Stromal cell of bone marrow (primary cell): ENCODE measurements around the gene CCDC88A.
"Not testable (repeated sequence)": the region's sequence is repeated elsewhere in the genome, so short reads cannot be mapped to it uniquely, and the experiment has no call there.

Experiments
- DNase-seq: peaks from one replicate; pipeline ENCODE4 v3.0.0-alpha.2; 2012; ENCODE audit warnings: low read depth

The CCDC88A gene

GRCh38 chr2:55419679-55420438 lies at the start of gene CCDC88A:
TSS of gene CCDC88A (minus strand) at chr2:55419856. CDS start at chr2:55419079, 777 bp downstream.
- DNase-seq, result peak; percentile 95

DNA sequence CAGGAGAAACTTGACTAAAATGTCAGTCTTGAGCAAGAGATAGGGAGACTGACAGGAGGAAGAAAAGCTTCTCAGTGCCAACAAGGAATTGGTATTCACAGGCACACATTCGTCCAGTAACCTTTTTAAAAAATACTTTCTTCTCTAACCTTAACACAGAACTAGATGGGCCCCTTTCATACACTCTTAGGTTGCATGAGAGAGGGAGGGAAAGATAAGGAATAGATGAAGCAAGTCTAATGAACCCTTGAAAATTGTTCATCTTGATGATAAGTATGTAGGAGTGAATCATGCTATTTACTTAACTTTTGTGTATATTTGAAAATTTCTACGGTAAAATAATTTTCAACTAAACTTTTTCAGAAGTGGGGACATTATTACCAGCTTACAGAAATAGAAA lies 42.0 kb upstream of the CCDC88A start:
- DNase-seq, result no peak

DNA sequence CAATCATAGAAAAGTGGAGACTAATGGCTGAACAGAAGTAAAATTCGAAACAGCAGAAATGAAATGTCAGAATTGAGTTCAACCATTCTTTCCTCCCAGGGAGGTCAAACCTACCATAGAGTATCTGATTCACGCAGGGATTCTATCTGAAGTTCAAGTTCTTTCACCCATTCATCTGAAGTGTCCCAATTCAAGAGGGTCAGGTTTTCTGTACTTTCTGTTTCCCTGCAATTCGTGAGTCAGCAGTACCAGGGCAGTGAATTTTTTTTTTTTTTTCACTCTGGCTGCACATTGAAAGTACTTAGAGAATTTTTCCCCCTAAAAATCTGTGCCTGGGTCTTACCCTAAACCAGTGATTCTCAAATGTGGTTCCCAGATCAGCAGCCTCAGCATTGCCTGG lies 40.9 kb upstream of the CCDC88A start:
- DNase-seq, result peak; percentile 12

GRCh38 chr2:55459714-55460274 lies 40.1 kb upstream of the CCDC88A start:
- DNase-seq, result no peak

DNA sequence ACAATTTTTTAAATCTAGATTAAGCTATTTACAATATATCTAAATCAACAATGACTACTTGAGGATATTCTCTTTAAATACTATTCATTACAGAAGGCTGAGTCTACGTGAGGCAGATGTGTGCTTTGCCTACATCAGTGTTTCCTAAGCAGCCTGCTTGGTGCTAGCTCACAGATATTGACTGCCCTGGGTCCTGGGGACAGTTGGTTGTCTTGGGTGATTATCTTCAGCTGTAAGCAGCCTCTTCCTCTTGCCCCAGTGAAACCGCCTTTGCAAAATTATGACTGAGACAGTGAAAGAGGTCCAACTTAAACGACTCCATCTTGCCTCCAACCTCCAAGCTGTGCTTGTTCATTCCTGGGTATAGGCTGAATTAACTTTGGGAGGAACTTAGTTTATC lies 39.6 kb upstream of the CCDC88A start:
- DNase-seq, result no peak

DNA sequence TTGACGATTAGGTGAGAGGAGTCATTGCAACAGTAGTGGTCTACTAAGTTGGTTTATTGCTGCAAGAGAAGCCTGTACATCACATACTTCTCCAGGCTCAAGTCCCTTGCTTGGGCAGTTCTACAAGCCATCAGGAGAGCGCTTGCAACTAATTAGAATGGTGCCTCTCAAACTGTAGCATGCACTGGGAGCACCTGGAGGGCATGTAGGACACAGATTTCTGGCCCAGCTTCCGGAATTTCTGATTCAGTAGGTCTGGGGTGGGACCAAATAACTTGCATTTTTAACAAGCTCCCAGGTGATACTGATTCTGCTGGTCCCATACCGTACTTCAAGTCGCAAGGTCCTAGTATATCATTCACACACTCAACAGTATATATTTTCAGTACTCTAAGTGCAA lies 34.5 kb upstream of the CCDC88A start:
- DNase-seq, result no peak

DNA sequence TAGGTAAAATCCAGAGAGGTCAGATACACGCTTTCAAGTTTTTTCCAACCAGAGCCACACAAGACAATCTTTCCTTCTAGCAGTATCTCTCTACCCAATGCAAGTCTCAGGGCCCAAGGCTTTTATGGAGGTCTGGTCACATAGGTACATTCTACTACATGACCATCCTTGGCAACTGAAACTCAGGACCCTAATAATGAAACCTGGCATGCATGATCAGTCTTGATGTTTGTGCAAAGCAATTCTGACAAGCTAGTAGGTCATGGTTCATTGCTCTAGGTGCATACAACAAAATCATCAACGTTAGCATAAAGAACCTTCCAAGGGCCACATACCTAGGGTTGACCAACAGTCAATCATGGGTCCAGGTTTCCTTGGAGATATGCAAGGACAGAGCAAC lies 33.2 kb upstream of the CCDC88A start:
- no peak for DNase-seq

- DNase-seq, result no peak
Measured at GRCh38 chr2:55451699-55452098, 32.0 kb upstream of the CCDC88A start.

GRCh38 chr2:55450014-55450413 lies 30.4 kb upstream of the CCDC88A start:
- not testable (repeated sequence) for DNase-seq

- DNase-seq, result not testable (repeated sequence)
Measured at GRCh38 chr2:55442045-55442760, 22.5 kb upstream of the CCDC88A start.

DNA sequence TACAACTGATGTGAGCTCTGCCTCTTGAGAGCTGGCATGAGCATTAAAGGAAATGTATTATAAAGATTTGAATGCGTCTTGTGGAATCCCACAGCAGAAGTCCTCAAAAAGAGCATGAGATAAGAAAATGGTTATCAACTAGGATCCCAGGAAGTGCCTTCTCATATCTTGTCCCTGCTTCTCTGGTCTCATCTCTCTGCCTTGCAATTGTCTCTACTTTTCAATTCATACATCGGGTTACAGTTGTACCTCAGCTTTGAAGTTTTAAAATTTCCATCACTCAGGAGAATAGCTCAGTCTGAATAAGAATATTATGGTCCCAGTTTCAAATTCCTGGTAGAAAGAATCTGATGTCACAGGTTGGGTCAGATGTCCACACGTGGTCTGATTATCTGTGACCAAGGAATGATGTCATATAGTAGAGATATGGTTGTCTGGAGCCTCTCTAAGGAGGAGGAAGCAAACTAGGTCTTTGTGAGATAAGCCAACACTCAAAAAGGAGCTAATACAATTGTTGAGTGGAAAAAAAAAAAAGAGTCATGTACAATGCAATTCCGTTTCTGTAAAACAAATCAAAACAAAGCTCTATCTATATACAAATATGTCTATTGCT lies 21.7 kb upstream of the CCDC88A start:
- DNase-seq, result no peak

- no peak for DNase-seq
Measured at GRCh38 chr2:55439101-55439397, 19.4 kb upstream of the CCDC88A start.

DNA sequence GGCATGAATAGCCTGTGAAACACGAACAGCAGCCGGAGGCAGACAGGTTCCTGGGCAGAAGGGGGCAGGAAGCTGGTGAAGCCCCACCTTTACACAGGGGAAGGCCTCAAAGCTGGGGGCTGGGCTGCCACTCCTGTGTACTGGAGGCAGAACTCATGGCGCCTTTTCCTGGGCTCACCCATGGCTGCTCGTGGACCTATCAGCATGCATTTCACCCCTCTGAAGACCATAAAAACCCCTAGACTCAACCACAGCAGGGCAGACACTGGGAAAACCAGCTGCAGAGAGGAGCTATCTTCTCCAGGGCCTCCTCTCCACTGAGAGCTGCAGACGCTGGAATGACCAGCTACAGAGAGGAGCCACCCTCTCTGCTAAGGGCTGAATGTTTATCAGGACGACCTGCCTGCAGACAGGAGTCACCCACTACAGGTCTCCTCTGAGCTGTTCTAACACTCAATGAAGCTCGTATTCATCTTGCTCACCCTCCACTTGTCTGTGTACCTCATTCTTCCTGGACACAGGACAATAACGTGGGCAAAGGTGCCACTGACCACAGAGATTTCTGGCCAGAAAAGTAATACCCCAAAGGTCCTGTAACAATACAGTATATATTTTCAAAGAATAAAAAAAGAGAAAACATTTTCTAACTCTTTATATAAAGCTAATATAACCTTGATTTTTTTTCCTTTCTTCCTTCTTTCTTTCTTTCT lies 18.9 kb upstream of the CCDC88A start:
- DNase-seq, result no peak

GRCh38 chr2:55437515-55438390 lies 18.1 kb upstream of the CCDC88A start:
- DNase-seq, result no peak

DNA sequence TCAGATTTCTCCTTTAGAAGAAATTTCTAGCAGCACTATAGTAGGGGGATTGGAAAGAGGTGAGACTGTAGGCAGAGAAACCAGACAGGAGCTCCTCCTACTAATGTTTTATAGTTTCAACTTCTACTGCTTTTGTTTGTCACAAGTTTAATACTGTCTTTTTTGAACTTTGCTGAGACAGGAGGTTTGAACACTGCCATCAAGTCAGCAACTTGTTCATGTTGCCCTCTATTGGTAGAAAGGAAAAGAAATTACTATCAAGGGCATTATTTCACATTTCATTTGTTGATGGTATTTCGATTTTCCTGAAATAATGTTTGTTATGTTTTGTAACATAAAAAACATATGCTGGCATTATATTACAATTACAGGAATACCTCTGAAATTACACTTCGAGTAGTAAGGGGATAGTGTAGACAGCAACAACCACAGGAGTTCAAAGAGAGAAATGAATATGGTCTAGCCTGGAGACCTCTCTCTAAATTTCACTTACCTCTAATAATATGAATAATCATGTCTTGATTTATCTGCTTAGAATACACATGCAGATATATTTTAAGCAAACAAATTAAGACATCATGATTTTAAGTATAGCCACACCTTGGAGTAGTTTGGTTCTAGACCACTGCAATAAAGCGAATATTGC lies 12.4 kb upstream of the CCDC88A start:
- no peak for DNase-seq

GRCh38 chr2:55430211-55430975 lies 10.7 kb upstream of the CCDC88A start:
- DNase-seq, result no peak

DNA sequence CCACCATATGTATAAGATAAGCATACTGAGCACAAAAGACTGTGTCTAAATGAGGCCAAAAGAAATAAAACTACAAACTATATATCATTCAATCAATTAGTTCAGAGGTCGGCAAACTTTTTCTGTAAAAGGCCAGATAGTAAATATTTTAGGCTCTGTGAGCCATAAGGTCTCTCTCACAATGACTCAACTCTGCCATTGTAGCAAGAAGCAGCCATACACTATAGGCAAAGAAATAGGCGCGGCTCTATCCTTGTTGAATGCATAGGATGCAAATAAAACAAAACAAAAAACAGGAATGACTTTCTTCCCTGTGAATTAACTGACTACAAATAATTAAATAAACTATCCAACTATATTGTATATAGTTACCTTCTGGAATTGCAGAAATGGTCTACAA lies 8.6 kb upstream of the CCDC88A start:
- no peak for DNase-seq

DNA sequence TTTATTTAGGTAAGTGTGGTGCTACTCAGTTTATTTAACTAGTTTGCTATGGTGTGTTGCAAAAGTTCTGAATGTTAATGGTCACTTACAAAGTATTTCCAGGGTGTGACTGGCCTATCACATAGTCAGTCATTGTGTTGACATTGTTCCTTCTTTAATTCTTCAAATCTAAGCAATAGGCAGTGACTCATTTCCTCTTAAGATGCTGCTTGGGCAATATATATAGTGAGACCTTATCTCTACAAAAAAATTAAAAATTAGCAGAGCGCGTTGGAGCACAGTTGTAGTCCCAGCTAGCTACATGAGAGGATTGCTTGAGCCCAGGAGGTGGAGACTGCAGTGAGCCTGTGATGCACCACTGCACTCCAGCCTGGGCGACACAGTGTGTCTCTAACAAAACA lies 5.8 kb upstream of the CCDC88A start:
- DNase-seq, result peak; percentile 57

DNA sequence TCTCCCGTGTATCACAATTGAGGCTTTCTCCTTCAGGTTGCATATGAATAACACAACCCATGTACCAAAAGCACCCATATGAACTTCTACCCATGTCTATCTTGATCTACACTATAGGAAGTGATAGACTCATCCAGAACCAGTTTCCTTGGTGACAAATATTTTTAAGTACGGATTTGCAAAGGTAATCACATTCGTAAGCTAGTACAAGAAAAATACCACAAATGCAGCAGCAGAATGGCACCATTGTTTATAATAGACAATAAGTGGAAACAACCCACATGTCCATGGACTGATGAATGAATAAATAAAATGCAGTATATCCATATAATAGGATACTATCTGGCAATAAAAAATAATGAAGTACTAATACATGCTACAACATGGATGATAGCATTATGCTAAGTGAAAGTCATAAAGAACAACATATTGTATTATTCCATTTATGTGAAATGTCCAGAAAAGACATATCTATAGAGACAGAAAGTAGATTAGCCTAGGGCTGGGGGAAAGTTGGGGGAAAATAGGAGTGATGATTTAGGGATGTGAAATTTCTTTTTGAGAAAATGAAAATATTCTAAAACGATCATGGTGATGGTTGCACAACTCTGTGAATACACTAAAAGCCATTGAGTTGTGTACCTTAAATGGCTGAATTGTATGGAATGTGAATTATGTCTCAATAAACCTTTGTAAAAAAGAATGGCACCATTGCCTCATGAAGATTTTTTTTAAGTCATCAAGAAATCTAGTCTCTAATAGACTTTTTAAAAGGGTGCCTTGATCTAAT lies 3.4 kb upstream of the CCDC88A start:
- DNase-seq, result no peak
